Mucosa of gallbladder (tissue), 1 donor: ENCODE measurements around the gene PLEKHB1. TPM values are rescaled to one million over a fixed set of nuclear protein-coding genes. Genes with fewer than 3 reads are reported as not detected.

Source experiments
- DNase-seq: peaks from one replicate; pipeline ENCODE4 v3.0.0-alpha.2; 2020; ENCODE audit warnings: low spot score
- total RNA-seq: library from RNA; stranded (reverse); gene quantifications from one replicate; pipeline ENCODE4 v1.2.1, GENCODE V29; 2021
- donor health status: DM: no; HTN: no; CAD: no.

PLEKHB1 gene
- total RNA-seq, 1 donor from 2014 or later, result 58.1 TPM

GRCh38 chr11:73648121-73648520 lies 1.7 kb downstream of the PLEKHB1 start:
- DNase-seq, result no peak

GRCh38 chr11:73648571-73649046 lies 2.2 kb downstream of the PLEKHB1 start:
- DNase-seq, result no peak

GRCh38 chr11:73649206-73649605 lies 2.8 kb downstream of the PLEKHB1 start:
- no peak for DNase-seq

- DNase-seq, result no peak
Observed at GRCh38 chr11:73650400-73650799, 4.0 kb downstream of the PLEKHB1 start.

GRCh38 chr11:73651252-73651651 lies 4.9 kb downstream of the PLEKHB1 start:
- no peak for DNase-seq

- no peak for DNase-seq
Observed at GRCh38 chr11:73651661-73652045, 5.3 kb downstream of the PLEKHB1 start.

GRCh38 chr11:73652046-73652730 lies 5.8 kb downstream of the PLEKHB1 start:
- DNase-seq, result peak; percentile 18

- DNase-seq, result no peak
Observed at GRCh38 chr11:73652856-73653559, 6.6 kb downstream of the PLEKHB1 start.

- DNase-seq, result no peak
Observed at GRCh38 chr11:73653996-73654395, 7.6 kb downstream of the PLEKHB1 start.

- no peak for DNase-seq
Observed at GRCh38 chr11:73654482-73655021, 8.2 kb downstream of the PLEKHB1 start.

GRCh38 chr11:73655686-73656085 lies 9.3 kb downstream of the PLEKHB1 start:
- no peak for DNase-seq

- DNase-seq, result no peak
Observed at GRCh38 chr11:73656985-73657384, 10.6 kb downstream of the PLEKHB1 start.

GRCh38 chr11:73659961-73660360 lies 13.6 kb downstream of the PLEKHB1 start:
- no peak for DNase-seq

GRCh38 chr11:73660497-73661034 lies 14.2 kb downstream of the PLEKHB1 start:
- no peak for DNase-seq

- peak; percentile 90 for DNase-seq
Observed at GRCh38 chr11:73661035-73661628, 14.8 kb downstream of the PLEKHB1 start.

- no peak for DNase-seq
Observed at GRCh38 chr11:73662445-73663157, 16.2 kb downstream of the PLEKHB1 start.

GRCh38 chr11:73663604-73664495 lies 17.5 kb downstream of the PLEKHB1 start:
- DNase-seq, result no peak

GRCh38 chr11:73664877-73665276 lies 18.5 kb downstream of the PLEKHB1 start:
- DNase-seq, result no peak

GRCh38 chr11:73667891-73668290 lies 21.5 kb downstream of the PLEKHB1 start:
- no peak for DNase-seq

- DNase-seq, result no peak
Observed at GRCh38 chr11:73670808-73671207, 24.4 kb downstream of the PLEKHB1 start.

- DNase-seq, result no peak
Observed at GRCh38 chr11:73671701-73672100, 25.3 kb downstream of the PLEKHB1 start.
